GM11168 (cell line): ENCODE results near the gene LAMC2.
"Not testable (repeated sequence)": the region's sequence is repeated elsewhere in the genome, so short reads cannot be mapped to it uniquely, and the experiment has no call there.

Experiments used
- in situ Hi-C: fragments of 300-500 bp; cut with MboI; formaldehyde crosslinking; loops from one replicate; pipeline ENCODE4 v1.12.0; 2022; ENCODE audit warnings: low sequenced_read_pairs; ENCODE audit not compliant: unreplicated experiment

LAMC2 gene

DNA sequence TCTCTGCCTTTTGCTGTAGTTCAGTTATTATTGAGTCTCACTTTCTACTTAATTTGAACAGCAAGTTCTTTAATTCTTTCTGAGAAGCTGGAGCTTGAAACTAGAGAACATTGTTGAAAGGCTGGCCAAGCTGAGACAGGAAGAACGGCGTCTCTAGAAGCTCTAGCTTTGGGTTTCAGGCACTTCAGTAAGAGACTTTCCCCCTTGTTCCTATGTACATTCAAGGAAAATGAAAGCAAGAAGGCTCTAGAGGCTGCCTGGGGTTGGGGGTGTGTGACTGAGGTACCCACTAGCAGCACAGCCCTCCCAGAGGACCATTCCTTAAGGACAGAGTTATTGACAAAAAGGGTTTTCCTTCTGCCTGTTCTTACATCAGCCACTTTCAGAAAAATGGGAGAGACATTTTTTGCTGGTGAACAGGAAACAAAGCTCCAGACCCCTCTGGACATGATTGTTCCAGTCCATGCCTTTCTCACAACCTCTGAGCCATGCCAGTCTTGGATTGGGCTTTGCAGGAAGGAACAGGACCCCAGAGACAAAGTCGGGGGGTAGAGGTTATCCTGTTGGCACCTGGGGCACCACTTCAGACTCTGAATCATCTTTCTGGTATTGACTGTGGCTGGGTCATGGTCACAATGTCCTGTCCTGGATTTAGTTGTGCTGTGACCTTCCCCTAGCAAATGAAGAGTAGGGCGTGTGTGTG, 63.1 kb downstream of the LAMC2 start:
- in situ Hi-C loops = loop anchor here (25.0 kb wide), 1 partner anchor 287 kb away; the partner anchor contains the start of gene SHCBP1L

DNA sequence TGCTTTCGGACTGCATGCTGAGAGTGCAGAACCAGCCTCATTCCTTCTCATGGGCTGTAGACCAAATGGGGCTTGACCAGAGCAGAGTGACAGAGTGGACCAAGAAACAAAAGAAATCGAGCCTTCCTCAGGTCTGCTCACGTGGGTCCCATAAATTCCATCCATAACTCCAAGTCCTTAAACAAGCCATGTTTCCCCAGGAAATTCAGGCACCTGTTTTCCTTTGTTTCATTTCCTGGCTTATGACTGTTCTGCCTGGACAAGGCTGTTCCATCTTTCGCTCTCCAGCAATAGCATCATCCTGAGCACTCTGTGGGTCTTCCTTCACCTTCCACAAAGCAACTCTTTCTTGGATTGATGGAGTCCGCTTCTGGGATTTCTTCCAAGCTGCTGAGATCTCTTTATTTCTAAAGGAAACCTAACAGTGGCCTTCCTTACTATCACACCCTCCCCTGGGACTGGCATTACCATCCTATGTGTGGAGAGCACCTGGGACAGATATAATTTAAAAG, 63.9 kb downstream of the LAMC2 start:
- in situ Hi-C loops = loop anchor here (25.0 kb wide), 1 partner anchor 288 kb away; the partner anchor contains the start of gene SHCBP1L

GRCh38 chr1:183251101-183251958, 65.3 kb downstream of the LAMC2 start:
- in situ Hi-C loops = no loop called here

DNA sequence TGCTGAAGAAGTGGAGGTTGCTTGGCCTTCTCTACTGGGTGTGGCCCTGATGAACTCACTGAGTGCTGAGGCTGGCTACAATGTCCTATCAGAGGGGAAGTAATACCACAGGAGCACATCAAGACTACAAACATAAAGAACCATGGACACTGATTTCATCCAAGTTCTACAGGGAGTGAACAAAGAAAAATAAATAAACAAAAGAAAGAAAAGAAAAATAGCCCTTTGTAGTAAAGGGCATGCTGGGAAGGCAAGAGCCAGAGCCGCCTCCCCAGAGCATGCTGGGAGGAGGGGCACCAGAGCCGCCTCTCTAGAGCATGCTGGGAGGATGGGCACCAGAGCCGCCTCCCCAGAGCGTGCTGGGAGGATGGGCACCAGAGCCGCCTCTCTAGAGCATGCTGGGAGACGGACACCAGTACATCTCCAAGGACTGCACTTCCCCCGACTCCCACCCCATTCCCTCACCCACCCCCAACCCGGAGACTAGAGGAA, 65.9 kb downstream of the LAMC2 start:
- in situ Hi-C loops = no loop called here

- in situ Hi-C loops = no loop called here
Measured at GRCh38 chr1:183255073-183255472, 69.0 kb downstream of the LAMC2 start.

- in situ Hi-C loops = no loop called here
Measured at GRCh38 chr1:183259924-183260323, 73.9 kb downstream of the LAMC2 start.

DNA sequence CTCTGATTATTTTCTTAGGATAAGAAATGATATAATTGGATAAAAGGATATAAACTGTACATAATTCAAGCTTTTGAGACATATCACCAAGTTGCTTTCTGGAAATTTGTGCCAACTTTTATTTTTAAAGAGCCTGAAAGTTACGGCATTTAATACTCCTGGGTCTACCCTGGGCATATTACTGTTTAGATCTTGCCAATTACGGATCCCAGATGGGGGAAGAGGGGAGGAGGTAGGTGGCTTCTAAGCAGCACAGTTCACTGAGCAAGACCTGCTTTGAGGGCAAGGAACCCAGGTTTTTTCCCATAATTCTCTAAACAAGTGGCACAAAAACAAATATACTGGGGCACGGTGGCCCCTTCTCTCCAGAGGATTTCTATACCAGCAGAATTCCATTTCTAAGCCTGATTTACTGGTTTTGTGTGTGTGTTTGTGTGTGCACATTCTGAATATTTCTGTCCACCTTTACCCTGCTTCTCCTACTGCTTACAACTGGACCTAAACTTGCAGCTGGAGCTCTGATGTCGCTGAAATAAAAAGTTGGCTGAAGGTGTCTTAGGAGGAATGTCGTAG, 76.7 kb downstream of the LAMC2 start:
- in situ Hi-C loops = no loop called here

DNA sequence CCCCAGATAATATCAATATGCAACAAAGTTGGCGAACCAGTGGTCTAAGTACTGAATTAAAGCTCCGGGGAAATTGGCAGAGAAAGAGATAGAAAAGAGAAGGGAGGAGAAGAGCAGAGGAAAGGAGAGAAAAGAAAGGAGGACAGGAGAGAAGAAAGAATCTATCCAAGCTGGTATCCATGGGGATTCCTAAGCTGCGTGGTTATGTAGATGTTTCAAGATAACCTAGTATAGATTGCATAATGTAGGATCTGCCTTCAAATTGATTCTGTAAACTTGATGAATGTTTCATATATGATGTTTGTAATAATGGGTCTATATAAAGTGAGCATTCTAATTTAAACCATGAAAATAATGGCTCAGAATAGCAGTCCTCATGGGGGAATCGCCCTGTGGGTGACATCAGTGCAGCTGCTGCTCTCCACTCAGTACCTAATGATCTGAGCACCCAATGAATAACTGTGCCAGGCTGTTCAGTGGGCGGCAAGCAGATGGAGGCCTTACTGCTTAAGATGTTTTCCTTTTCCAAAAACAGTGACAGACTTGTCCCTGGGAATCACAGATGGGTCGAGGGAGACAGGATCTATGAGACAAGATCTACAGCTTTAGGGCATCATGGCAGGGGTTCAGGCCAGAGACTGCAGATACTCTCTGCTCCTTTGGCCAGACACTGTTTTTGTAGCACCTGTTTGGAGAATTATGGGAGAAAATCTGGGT, 78.0 kb downstream of the LAMC2 start:
- in situ Hi-C loops = no loop called here

- in situ Hi-C loops = no loop called here
Measured at GRCh38 chr1:183267646-183268431, 81.8 kb downstream of the LAMC2 start.

- in situ Hi-C loops = no loop called here
Measured at GRCh38 chr1:183270541-183271141, 84.6 kb downstream of the LAMC2 start.

DNA sequence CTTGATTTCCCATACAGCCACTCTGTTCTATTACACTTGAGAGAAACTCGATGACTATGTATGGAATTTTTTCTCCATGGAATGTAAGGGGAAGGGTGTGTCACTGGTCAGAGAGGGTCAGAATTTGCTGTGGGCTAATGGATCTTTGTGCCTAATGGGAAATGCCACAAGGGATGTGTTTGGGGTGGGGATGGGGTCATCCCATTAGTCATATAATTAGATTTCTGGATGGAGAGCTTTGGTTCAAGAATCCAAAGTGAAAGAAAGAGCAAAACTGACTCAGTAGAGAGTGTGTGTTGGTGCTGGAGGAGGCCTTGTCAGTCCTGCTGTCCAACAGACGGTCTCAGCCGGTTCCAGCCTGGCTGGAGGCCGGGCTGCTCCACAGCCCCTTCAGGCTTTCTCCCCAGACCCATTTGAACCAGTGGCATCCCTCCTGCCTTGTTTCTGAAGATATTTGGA, 86.4 kb downstream of the LAMC2 start:
- in situ Hi-C loops = no loop called here

- in situ Hi-C loops = no loop called here
Measured at GRCh38 chr1:183273300-183273699, 87.2 kb downstream of the LAMC2 start.

- in situ Hi-C loops = not testable (repeated sequence)
Measured at GRCh38 chr1:183273984-183274383, 87.9 kb downstream of the LAMC2 start.

- in situ Hi-C loops = no loop called here
Measured at GRCh38 chr1:183274836-183275235, 88.8 kb downstream of the LAMC2 start.

DNA sequence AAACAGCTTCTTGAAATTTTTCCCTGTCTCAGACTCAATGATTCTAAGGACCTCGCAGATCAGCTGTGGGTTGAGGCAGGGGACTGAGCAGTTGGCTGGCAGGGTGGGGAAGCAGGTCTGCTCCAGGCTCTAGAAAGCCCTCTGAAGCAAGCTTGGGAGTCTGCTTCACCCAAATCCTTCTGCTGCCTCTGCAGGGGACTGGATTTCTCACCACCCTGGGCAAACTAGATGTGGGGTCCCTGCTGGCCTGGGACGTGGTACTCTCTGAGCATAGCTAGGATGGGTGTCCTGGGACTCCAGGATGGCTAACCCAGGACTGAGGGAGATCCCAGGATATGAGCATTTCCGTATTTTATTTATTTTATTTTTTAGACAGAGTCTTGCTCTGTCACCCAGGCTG, 89.3 kb downstream of the LAMC2 start:
- in situ Hi-C loops = no loop called here

- in situ Hi-C loops = no loop called here
Measured at GRCh38 chr1:183276386-183277080, 90.5 kb downstream of the LAMC2 start.

GRCh38 chr1:183277821-183278738, 92.0 kb downstream of the LAMC2 start:
- in situ Hi-C loops = no loop called here
